GM12891 (cell line): ENCODE measurements around the gene TMEM190.

ENCODE experiments used
- POLR2A ChIP-seq: IDR thresholded peaks from 2 replicates; pipeline ENCODE4 v1.6.1; 2011; ENCODE audit warnings: low read depth, low read length, control low read depth
- POLR2AphosphoS5 ChIP-seq: IDR thresholded peaks from 2 replicates; pipeline ENCODE4 v1.6.1; 2011; ENCODE audit warnings: low read depth, low read length, control low read depth

GRCh38 chr19:55362174-55362989 lies 14.2 kb upstream of the TMEM190 start:
- TF ChIP-seq POLR2A (no peak), POLR2AphosphoS5 (no peak)
